WI38 (cell line): ENCODE results near the gene TMEM108.

Experiments
- H3K4me3 ChIP-seq: 2 replicates; pipeline ENCODE4 v1.5.1; 2011; ENCODE audit warnings: low read depth, mild to moderate bottlenecking, control low read depth, low read length
- TF ChIP-seq, protein P1 (sequence below): IDR thresholded peaks from 2 replicates; pipeline ENCODE4 v1.5.1; 2012; ENCODE audit warnings: low read depth, mild to moderate bottlenecking, control low read depth, low read length

TMEM108 gene

DNA sequence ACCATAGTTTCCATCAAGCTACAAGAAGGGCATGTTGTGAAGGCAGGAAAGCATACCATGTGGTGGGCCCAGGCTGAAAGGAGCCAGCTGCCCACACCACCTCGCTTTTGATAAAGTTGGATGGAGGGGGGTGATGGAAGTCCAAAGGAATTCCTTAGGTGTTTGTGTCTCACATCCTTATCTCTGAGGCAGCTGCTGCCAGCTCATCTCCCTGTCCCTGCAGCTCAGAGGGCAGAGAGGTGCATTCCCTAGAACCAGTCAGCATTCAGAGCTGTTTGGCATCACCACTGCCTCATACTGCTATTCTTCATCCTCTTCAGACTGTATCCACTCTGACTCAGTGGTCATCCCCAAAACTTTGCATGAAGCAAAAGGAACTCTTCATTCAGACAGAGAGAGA, 220.2 kb downstream of the TMEM108 start:
- H3K4me3 ChIP-seq: no peak overlapping the region
- TF ChIP-seq, protein P1, sequence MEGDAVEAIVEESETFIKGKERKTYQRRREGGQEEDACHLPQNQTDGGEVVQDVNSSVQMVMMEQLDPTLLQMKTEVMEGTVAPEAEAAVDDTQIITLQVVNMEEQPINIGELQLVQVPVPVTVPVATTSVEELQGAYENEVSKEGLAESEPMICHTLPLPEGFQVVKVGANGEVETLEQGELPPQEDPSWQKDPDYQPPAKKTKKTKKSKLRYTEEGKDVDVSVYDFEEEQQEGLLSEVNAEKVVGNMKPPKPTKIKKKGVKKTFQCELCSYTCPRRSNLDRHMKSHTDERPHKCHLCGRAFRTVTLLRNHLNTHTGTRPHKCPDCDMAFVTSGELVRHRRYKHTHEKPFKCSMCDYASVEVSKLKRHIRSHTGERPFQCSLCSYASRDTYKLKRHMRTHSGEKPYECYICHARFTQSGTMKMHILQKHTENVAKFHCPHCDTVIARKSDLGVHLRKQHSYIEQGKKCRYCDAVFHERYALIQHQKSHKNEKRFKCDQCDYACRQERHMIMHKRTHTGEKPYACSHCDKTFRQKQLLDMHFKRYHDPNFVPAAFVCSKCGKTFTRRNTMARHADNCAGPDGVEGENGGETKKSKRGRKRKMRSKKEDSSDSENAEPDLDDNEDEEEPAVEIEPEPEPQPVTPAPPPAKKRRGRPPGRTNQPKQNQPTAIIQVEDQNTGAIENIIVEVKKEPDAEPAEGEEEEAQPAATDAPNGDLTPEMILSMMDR: no peak

DNA sequence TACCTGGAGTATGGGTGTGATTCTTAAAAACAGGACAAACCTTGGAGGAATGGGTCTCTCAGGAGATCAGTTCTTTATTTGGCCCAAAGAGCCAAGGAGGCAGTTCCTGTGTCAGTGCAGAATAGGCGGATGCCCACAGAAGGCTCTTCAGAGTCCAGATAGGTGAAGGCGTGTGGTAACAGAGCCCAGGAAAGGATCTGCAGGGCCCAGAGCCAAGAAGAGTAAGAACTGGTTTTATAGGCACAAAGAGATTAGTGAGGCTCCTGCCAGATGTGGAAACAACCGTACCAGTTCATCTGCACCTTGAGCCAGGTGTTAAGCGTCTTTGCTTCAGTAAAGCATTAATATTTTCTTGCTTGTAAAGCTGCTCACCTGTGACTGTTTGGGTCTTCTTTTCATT, 221.6 kb downstream of the TMEM108 start:
- H3K4me3 ChIP-seq: no peak overlapping the region
- TF ChIP-seq, protein P1: no peak

DNA sequence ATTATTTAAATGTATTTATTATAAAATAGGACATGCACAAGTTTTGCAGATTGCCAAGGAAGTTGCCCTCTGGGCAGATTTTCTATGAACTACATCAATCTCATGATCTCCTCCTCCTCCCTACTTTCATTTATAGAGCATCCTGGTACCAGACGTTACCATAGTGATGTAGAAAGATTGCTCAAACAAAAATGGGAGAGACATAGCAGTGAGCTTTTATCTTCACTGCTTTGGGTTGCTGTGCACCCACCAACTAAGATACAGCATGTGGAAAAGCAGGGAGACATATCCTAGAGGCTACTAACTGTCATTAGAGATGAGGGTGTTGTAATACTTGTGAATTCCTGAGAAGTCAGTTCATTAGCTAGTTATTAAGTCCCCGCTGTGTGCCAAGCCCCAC, 224.1 kb downstream of the TMEM108 start:
- TF ChIP-seq, protein P1: no peak

DNA sequence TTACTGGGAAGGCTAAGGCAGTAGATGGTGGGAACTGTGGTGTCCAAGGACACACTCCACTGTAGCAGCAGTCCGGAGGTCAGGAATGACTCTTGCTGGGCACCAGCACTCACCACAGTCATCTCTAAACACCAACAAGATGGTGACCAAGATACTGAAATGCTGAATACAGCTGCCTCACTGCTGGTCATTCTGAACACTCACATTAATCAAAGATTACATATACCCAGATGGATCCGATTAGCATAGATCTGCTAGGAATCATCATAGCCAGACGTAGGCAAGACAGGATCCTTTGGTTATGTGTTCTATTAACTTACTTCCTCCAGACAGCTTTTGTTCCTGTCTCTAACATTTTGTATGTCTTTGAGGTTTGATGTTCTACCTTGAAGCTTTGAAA, 226.7 kb downstream of the TMEM108 start:
- TF ChIP-seq, protein P1: no peak

More for the DNA sequence above, 224.1 kb downstream of the TMEM108 start:
- no peak overlapping the region for H3K4me3 ChIP-seq

DNA sequence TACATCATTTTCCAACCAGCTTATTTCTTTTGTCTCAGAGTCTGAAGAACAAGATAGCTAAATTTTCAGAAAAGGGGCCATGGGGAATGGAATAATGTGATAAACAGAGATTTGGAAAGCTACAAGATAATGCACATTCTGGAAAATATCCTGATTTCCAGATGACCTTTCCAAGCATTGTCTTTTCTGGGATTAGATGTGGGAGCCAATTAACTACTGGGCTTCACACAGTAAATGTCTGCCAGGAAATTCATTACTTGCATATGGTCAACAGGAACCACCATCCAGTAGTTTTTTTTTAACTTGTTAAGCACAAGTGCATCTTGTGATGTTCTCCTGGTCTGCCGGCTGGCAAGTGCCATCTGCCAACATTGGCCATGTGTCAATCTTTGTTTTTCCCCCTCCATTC, 230.5 kb downstream of the TMEM108 start:
- H3K4me3 ChIP-seq: no peak overlapping the region
- TF ChIP-seq, protein P1: no peak

More for the DNA sequence above, 226.7 kb downstream of the TMEM108 start:
- no peak overlapping the region for H3K4me3 ChIP-seq

DNA sequence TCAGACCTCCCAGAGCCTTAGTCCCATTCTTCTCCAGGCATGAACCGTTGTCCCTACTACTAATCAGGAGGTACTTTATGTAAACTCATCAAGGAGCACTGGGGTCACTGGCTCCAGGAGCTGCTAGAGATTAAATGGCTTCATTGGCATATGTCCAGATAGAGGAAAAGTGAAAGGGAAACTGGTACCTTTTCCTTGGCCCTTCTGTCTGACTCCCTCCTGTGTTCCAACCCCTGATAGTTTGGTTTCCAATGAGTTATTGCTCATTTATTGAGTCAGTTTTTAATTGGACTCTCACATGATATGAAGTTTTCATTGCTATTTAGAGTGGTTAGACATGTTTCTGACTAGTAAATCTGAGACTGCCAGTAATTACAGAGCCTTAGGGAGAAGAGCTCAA, 231.2 kb downstream of the TMEM108 start:
- H3K4me3 ChIP-seq: no peak overlapping the region
- TF ChIP-seq, protein P1: no peak

DNA sequence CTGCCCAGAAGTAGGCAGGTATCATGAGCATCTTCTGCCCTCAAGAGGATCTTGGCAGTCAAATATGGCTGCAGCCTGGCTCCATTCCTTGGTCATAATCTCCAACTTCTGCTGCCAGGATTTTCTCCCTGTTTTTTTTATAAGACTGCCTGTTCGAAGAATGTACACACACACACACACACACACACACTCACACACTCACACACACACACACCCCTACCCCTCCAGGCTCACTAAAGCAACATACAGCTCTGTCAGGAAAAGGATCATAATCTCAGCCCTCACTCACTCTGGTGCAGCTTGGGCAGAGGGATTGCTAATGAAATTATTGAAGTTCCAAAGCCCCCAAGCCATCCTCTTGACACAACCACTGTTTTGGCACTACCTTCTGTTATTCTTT, 232.4 kb downstream of the TMEM108 start:
- TF ChIP-seq, protein P1: no peak
- no peak overlapping the region for H3K4me3 ChIP-seq
